ENCODE data around the gene TLX2. TPM values are rescaled to one million over a fixed set of nuclear protein-coding genes. Genes with fewer than 3 reads are reported as not detected.
A peak's percentile ranks its signal among the peaks of the same experiment; 100 is the strongest.

Gene TLX2
- total and polyA plus RNA-seq, 2 of the 13 experiments (the other 11 are each of a cell fraction or from before 2014, with no cell fraction given): 0.05 to 0.20 TPM

- peak; percentile 90 for TF ChIP-seq IKZF5 (CRISPR knock-in tag; IDR thresholded peaks at IDR 0.05)
- peak; percentile 78 for TF ChIP-seq ZNF687 (CRISPR knock-in tag; IDR thresholded peaks at IDR 0.05)
- peak; percentile 46 for TF ChIP-seq ZXDC (CRISPR knock-in tag; IDR thresholded peaks at IDR 0.05)
- TF ChIP-seq TRIM22 (IDR thresholded peaks at IDR 0.05): no peak
- peak; percentile 93 for TF ChIP-seq YEATS4 (CRISPR knock-in tag; IDR thresholded peaks at IDR 0.05; ENCODE audit: borderline replicate concordance)
- no peak for TF ChIP-seq MAFF (IDR thresholded peaks at IDR 0.05; ENCODE audit: low read depth, low read length)
- TF ChIP-seq ZNF7 (CRISPR knock-in tag; IDR thresholded peaks at IDR 0.05): no peak
- no peak; the same call in 1 of the 2 replicates for TF ChIP-seq AHDC1 (CRISPR knock-in tag; IDR thresholded peaks at IDR 0.05; ENCODE audit: borderline replicate concordance)
- TF ChIP-seq MBNL3 (CRISPR knock-in tag; conservative IDR thresholded peaks at IDR 0.05): no peak
- TF ChIP-seq SMAD9 (CRISPR knock-in tag; IDR thresholded peaks at IDR 0.05): peak; percentile 90; the same call in 1 of the 2 replicates
These were observed 31.2 kb upstream of the TLX2 start, which contains the start of the genes CCDC142 and TTC31 (continued) for GRCh38 chr2:74482801-74483674.

Measured in HepG2 (cell line).